ENCODE data around the gene WNT7B.

GRCh38 chr22:45962434-45962718, 14.6 kb downstream of the WNT7B start:
- no peak for TF ChIP-seq CTCF (IDR thresholded peaks at IDR 0.05; ENCODE audit: low read length)
- no peak for TF ChIP-seq EZH2phosphoT487 (IDR thresholded peaks at IDR 0.05; ENCODE audit: low read length)

All from MM.1S (cell line).